Measurements from ENCODE around the gene SSTR1. TPM values are rescaled to one million over a fixed set of nuclear protein-coding genes. Genes with fewer than 3 reads are reported as not detected.

The SSTR1 gene
- total RNA-seq, 1 experiment from 2014 or later = not detected

DNA sequence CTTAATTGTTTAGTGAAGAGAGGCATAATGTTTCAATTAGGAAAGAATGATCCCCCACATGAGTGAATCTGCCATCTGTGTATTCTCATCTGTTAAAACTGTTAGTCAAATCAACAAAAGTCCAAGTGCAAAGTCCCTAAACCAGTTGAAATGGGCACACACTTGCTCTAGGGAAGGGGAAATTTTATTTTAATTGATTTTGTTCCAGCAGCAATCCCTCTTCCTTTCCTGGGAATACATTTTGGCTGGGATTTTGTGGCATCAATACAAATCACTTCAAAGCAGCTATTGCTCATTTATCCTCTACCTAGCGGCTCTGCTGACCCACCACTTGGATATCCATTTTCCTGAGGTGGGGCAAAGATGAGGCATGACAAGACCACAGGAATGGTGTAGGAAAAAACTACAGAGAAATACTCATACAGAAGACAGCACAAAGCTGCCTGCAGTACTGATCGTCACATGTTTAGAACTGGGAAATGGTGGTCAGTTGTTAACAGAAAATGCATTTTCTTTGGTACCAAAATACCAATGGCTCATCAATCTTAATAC is 9.8 kb upstream of the SSTR1 start:
- Histone ChIP-seq H3K4me2 (ENCODE audit: low read length) (no peak overlapping the region), H3K36me3 (ENCODE audit: control insufficient read depth in 1 of 2, insufficient read depth in 2 of 2, low read length in 2 of 2) (no peaks in the 10 kb centered on the region), H2AFZ (ENCODE audit: low read depth, low read length, poor library complexity, severe bottlenecking) (no peak overlapping the region), H3K4me1 (ENCODE audit: control insufficient read depth in 1 of 2, insufficient read depth in 2 of 2, low read length in 2 of 2) (no peaks in the 10 kb centered on the region), H3K4me3 (replicated peaks in 1 of 2; ENCODE audit: low read depth in 1 of 2, low read length in 2 of 2) (no peak overlapping the region), H3K9me3 (ENCODE audit: control insufficient read depth in 1 of 2, insufficient read depth in 1 of 2, low read depth in 1 of 2, low read length in 2 of 2) (no peaks in the 10 kb centered on the region), H3K9ac (ENCODE audit: low read length) (no peak overlapping the region), H3K79me2 (ENCODE audit: insufficient read depth, low read length) (no peaks in the 10 kb centered on the region), H3K27me3 (ENCODE audit: insufficient read depth, low read length) (no peaks in the 10 kb centered on the region), H4K20me1 (ENCODE audit: insufficient read depth) (no peaks in the 10 kb centered on the region), H3K27ac (ENCODE audit: low read depth, low read length) (no peak overlapping the region), H3K9me2 (ENCODE audit: insufficient read depth) (no peaks in the 10 kb centered on the region)
- intact Hi-C loops (cut with micrococcal nuclease) = loop anchor here (5.0 to 10.0 kb wide), 2 partner anchors 213 to 296 kb away; no protein-coding TSS in a partner anchor
- DNase-seq (ENCODE audit: low read depth, low spot score) (no peak), ATAC-seq (no peak)
- CTCF ChIA-PET = interaction anchor here (0.9 kb wide), 1 partner anchor 295 kb away, joined by 4 read pairs; no protein-coding TSS in a partner anchor
- TF ChIP-seq CBX3 (IDR thresholded peaks at IDR 0.05; ENCODE audit: low read depth) (no peak), EGR1 (IDR thresholded peaks at IDR 0.05; ENCODE audit: low read depth) (no peak), SIN3A (IDR thresholded peaks at IDR 0.05; ENCODE audit: low read depth) (no peak), EZH2phosphoT487 (IDR thresholded peaks at IDR 0.05; ENCODE audit: borderline replicate concordance) (no peak), YY1 (IDR thresholded peaks at IDR 0.05; ENCODE audit: extremely low read depth, insufficient replicate concordance, low read depth, low read length) (no peak), ZFX (IDR thresholded peaks at IDR 0.05) (no peak)
- BruUV-seq (replicated peaks) = no TSS peak
- POLR2A ChIA-PET = no interaction called here
- RAD21 ChIA-PET (ENCODE audit: low non-redundant PET in 1 of 2, low total read pairs in 2 of 2, uncharacterized antibody in 2 of 2, unreplicated experiment in 2 of 2) = no interaction called here

- CTCF ChIA-PET = no interaction called here
- ATAC-seq = no peak
- Histone ChIP-seq H3K9me3 (ENCODE audit: control insufficient read depth in 1 of 2, insufficient read depth in 1 of 2, low read depth in 1 of 2, low read length in 2 of 2) (no peaks in the 10 kb centered on the region), H3K4me3 (replicated peaks in 1 of 2; ENCODE audit: low read depth in 1 of 2, low read length in 2 of 2) (no peak overlapping the region), H3K4me1 (ENCODE audit: control insufficient read depth in 1 of 2, insufficient read depth in 2 of 2, low read length in 2 of 2) (no peaks in the 10 kb centered on the region), H3K9ac (ENCODE audit: low read length) (no peak overlapping the region), H3K79me2 (ENCODE audit: insufficient read depth, low read length) (no peaks in the 10 kb centered on the region), H3K27me3 (ENCODE audit: insufficient read depth, low read length) (no peaks in the 10 kb centered on the region), H4K20me1 (ENCODE audit: insufficient read depth) (no peaks in the 10 kb centered on the region), H3K36me3 (ENCODE audit: control insufficient read depth in 1 of 2, insufficient read depth in 2 of 2, low read length in 2 of 2) (no peaks in the 10 kb centered on the region), H3K9me2 (ENCODE audit: insufficient read depth) (no peaks in the 10 kb centered on the region), H3K4me2 (ENCODE audit: low read length) (no peak overlapping the region), H2AFZ (ENCODE audit: low read depth, low read length, poor library complexity, severe bottlenecking) (no peak overlapping the region), H3K27ac (ENCODE audit: low read depth, low read length) (no peak overlapping the region)
- no TSS peak for BruUV-seq (replicated peaks)
- DNase-seq (ENCODE audit: low read depth, low spot score) = no peak
- intact Hi-C loops (cut with micrococcal nuclease) = loop anchor here (5.0 to 10.0 kb wide), 2 partner anchors 214 to 296 kb away; no protein-coding TSS in a partner anchor
- RAD21 ChIA-PET (ENCODE audit: low non-redundant PET in 1 of 2, low total read pairs in 2 of 2, uncharacterized antibody in 2 of 2, unreplicated experiment in 2 of 2) = no interaction called here
- TF ChIP-seq SRF (IDR thresholded peaks at IDR 0.05; ENCODE audit: low read depth) = no peak
- TF ChIP-seq, protein P1, sequence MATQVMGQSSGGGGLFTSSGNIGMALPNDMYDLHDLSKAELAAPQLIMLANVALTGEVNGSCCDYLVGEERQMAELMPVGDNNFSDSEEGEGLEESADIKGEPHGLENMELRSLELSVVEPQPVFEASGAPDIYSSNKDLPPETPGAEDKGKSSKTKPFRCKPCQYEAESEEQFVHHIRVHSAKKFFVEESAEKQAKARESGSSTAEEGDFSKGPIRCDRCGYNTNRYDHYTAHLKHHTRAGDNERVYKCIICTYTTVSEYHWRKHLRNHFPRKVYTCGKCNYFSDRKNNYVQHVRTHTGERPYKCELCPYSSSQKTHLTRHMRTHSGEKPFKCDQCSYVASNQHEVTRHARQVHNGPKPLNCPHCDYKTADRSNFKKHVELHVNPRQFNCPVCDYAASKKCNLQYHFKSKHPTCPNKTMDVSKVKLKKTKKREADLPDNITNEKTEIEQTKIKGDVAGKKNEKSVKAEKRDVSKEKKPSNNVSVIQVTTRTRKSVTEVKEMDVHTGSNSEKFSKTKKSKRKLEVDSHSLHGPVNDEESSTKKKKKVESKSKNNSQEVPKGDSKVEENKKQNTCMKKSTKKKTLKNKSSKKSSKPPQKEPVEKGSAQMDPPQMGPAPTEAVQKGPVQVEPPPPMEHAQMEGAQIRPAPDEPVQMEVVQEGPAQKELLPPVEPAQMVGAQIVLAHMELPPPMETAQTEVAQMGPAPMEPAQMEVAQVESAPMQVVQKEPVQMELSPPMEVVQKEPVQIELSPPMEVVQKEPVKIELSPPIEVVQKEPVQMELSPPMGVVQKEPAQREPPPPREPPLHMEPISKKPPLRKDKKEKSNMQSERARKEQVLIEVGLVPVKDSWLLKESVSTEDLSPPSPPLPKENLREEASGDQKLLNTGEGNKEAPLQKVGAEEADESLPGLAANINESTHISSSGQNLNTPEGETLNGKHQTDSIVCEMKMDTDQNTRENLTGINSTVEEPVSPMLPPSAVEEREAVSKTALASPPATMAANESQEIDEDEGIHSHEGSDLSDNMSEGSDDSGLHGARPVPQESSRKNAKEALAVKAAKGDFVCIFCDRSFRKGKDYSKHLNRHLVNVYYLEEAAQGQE (IDR thresholded peaks at IDR 0.05; ENCODE audit: low read depth) = no peak
- POLR2A ChIA-PET = no interaction called here
Observed at GRCh38 chr14:38198425-38198824, 9.3 kb upstream of the SSTR1 start.

Data from HCT116 (cell line).